HS-27A (cell line): ENCODE data around the gene NCKAP5L.
"Not testable (repeated sequence)": the region's sequence is repeated elsewhere in the genome, so short reads cannot be mapped to it uniquely, and the experiment has no call there.

Experiments used
- DNase-seq: peaks from one replicate; pipeline ENCODE4 v3.0.0-alpha.2; 2012; ENCODE audit warnings: low read depth, missing footprints

Gene NCKAP5L

DNA sequence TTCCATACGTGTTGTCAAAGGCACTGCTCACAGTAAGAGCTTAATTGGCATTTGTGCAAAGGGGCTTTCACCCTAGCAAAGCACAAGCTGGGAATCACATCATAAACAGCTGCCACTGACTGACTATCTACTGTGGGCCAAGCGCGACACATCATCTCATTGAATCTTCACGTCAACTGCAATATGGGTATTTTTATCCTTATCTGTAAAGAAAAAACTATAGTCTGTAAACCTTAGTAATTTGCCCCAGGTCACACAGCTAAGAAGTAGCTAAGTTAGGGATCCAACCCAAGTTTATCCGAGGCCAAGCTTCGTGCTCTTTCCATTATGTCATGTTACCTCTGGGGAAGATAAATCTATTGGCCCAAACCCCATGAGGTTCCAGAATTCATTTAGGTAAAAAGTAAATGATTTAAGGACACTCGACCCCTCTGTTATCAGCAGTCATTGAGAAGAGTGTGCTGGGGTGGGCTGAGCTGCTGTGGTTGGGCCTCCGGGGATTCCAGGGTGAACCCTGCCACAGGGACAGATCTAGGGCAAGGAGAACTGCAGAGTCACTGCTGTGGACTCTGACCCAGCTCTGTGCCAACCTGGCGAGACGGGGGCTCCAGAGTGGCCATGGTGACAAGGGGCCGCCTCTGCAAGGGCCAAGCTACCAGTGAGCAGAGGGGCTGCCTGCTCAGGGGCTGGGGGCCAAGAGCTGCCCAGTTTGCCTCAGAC, 27.6 kb downstream of the NCKAP5L start:
- DNase-seq = no peak

DNA sequence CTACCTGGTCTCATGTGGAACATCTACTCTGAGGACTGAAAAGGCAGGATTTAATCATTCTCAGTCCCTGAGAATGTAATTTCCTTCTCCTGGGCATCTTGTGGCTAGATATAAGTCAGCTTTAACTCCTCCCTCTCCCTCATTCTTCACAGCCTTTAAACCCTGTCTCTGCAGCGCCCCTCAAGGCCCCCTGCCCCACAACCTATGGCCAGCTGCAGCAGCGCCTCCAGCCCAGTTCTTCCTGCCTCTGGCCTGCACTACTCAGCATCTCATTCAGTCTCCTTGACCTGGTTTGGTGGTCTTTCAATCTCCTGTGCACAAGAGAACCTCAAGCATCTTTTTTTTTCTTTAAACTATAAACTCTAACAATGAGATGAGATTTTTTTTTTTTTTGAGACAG, 29.3 kb downstream of the NCKAP5L start:
- DNase-seq = no peak

- DNase-seq = no peak
Measured at GRCh38 chr12:49798248-49798647, 30.0 kb downstream of the NCKAP5L start.

DNA sequence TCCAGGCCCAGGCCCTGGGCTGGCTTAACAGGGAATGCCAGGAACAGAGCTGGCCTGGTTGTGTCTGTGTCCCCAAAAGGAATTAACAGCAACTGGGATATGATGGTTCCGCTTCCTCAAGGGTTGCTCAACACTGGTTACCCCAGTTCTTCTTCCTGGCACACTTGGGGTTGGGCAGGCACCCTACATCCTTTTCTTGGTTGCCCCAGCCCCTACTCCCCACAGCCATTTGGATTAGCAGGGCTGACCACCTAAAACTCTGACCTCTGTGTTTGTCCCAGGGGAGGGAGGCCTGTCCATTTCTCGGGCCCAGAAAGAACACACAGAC, 30.8 kb downstream of the NCKAP5L start:
- no peak for DNase-seq

DNA sequence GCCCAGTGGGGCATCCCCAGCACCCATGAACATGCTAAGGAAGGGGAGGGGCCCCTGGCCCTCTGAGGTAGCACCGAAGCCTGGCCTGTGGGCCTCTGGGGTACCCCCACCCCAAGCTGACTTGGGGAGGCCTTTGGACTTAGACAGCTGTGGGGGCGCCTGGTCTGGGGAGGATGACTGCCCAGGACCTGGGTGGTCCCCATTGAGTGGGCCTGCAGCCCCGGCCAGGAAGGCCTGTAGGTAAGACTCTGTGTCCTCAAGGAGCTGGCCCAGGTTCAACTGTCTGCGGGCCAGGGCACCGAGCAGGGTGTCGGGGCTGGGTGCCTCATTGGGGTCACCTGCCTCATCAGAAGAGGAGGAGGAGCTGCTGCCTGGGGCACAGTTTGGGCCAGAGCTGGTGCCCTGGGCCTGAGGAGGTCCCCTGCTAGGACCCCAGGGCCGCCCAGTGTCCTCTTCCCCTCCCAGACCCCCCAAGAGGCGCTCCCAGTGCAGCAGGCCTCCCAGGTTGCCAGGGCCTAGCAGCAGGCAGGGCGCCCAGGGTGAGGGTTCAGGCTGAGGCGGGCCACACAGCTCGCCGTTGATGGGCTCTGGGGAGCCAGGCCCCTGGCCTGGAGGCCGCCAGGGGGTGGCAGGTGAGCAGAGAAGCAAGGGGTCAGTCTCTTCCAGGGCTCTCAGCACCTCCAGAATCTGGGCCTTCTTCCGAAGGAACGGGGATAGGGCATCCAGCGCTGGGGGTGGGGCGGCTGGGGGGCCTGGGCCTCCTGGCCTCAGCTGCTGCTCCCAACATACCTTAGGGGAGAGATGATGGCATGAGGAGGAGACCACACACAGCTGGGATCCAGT, 31.4 kb downstream of the NCKAP5L start:
- DNase-seq = no peak

- no peak for DNase-seq
Measured at GRCh38 chr12:49796155-49796554, 32.1 kb downstream of the NCKAP5L start.

GRCh38 chr12:49795654-49796105, 32.5 kb downstream of the NCKAP5L start:
- no peak for DNase-seq

DNA sequence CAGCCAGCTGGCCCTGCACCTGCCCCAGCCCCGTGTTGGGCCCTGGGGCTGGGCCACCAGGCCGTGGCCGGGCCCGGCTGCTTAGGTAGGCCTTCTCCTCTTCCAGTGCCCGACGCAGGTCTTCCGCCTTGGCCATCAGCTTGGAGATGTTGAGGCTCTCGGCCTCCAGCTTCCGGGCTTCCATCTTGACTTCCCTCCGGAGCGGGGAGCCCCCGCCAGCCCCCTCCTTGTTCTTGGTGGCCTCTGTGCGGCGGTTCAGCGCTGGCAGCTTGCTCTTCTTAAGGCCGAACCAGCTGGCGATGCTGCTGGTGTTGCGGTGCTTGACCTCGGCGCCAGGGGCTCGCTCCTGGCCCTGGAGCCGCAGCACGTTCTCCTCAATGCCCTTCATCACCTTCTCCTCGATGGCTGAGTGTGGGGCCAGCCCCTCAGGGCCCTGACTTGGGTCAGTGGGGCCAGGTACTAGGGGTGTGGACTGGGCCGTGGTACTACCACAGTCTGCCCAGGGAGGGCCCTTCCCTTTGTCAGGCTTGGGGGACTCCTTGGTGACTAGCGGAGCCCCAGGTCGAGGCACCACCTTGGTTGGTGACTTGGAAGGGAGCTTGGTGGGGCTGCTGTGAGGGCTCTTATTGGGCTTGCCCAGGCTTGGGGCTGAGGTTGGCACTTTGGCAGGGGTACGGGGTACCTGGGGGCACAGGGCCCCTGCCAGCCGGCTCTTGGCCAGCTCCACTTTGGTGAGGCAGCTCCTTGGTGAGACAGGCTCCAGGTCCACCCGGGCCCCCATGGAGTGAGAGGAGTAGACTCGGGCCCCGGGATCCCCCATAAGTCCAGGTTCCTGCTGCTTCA, 33.2 kb downstream of the NCKAP5L start:
- no peak for DNase-seq

DNA sequence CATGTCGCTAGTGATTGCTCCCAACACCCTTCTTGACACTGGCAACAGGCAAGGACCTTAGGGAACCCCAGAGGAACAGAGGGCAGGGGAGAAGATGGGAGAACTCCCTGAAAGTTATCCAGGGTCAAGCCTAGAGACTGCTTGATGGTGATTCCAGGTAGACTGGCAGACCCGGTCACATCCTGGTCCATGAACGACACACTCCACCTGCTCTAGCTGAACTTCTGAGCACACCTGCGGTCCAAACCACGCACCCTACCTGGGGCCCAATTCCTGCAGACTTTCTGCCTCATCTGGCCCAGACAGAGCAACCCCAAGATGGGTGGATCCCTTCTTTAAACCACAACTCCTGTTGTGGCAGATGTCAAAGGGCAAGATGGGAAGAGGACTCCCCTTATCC, 34.2 kb downstream of the NCKAP5L start:
- no peak for DNase-seq

DNA sequence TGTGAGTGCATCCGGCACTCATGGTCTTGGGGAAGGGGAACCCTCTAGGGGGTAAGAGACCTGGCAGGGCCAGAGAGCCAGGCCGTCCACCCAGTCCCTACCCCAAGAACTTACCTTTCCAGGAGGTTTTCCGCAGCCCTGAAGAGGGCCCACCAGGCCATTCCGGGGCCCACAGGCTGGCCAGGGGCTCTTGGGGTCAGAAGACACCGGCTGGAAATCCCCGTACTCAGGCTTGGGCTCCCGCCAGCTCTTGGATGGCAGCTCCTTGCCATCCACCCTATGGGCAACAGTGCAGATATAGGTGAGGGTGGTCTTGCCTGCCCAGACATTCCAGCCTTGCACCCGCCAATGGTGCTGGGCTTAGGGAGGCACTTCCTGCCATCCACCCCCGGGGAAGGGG, 34.6 kb downstream of the NCKAP5L start:
- DNase-seq = no peak

DNA sequence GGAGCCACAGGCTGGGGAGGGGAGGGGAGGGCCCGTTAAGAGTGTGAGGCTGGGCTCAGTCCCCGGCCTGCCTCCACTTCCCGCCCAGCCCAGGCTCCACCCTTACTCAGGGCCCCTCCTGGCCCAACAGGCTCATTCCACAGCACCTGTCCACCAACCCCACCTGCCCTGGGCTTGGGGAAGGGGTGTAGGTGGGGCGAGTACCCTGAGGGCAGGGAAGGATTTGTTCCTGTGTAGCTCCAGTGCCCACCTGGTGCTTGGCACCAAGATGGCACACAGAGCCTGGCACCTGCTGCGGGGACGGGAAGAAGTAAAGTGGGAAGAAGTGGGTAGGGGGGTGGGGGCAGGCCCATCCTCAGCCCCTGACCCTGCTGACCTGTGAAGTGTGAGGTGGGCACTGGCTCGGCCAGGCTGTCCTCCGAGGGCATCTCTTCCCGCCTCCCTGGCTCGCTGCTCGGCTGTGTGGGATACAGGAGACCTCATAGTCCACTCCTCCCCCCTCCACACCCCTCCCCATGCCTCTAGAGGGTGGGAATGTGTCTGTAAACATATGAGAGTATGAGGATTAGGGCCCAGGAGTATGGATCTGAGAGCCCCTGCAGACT, 35.1 kb downstream of the NCKAP5L start:
- DNase-seq = no peak

GRCh38 chr12:49792181-49792970, 35.8 kb downstream of the NCKAP5L start:
- no peak for DNase-seq

DNA sequence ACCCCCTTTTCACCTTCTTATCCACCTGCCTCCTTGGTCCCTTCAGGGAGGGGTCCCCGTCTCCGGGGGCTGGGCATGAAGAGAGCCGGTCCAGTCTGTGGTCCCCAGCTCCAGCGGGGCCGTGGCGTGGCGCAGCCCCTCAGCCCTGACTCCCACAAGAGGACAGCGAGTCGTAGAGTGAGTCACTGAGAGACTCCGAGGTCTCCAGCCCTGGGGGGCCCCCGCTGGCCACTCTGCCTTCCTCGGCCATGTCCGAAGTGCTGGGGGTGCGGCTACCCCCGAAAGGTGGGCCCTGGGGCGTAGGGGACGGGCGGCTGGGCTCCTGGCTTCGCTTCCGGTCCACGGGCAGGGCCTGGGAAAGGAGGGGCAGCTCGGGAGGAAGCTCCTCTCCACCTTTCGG, 36.5 kb downstream of the NCKAP5L start:
- DNase-seq = no peak

DNA sequence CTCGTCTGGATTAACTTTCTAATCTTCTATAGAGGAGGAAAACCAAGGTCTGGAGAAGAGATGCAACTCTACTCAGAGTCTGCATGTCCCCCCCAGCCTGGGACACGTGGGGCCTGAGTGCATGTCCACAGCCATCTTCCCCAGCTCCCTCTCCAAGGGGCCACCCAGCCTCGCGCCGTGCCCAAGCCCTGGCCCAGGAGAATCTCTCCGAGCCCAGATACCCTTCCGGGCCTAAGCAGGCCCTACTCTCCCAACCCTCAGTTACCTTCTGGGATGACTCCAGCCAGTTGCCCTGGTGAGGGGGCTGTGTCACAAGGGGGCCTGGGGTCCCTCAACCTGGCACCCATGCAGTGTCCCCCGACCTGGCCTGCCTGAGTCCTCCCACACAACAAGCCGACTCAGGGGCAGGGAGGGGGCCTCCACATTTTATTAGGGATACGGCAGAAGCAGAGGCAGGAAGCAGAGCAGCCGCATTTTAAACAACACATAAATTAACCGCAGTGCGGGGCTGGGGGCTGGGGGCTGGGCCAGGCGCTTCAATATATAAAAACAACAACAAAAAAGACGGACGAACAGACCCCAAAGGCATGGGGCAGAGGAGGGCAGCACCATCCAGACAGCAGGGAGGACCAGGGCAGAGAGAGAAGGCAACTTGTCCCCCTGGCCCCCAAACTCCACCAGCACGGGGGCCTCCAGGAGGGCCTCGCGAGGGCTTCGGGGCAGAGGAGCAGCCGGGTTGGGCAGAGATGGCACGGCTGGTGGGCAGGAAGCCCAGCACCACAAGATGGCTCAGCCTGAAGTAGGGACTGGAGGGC, 37.3 kb downstream of the NCKAP5L start:
- DNase-seq = no peak

DNA sequence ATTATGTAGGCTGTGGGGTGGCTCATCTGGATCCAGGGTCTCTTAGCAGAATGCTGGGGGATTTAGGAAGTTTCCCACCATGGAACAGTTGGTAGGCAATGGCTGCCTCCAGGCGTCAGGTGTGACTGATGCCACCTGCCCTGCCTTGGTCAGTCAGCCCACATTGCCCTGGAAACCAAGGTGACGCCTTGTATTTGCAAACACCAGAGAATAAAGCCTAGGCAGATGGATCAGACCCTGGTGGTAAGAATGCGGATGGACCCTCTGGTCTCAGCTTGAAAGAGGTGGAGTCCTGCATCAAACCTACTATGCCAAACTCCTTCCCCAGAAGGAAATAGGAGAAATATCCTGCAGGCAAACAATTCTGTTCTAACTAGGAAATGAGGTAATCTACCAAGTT, 38.2 kb downstream of the NCKAP5L start:
- no peak for DNase-seq

DNA sequence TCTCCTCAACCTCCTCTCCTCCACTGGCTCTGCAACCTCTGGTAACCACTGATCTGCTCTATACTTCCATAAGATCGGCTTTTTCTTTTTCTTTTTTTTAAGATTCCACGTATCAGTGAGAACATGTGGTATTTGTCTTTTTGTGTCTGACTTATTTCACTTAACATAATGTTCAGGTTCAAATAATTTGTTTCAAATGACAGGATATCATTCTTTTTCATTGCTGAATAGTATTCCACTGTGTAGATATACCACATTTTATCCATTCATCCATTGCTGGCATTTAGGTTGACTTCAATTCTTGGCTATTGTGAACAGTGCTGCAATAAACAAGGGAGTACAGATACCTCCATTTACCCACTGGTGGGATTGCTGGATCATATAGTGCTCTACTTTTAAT, 40.5 kb downstream of the NCKAP5L start:
- DNase-seq = no peak

- no peak for DNase-seq
Measured at GRCh38 chr12:49784756-49785409, 43.3 kb downstream of the NCKAP5L start.

DNA sequence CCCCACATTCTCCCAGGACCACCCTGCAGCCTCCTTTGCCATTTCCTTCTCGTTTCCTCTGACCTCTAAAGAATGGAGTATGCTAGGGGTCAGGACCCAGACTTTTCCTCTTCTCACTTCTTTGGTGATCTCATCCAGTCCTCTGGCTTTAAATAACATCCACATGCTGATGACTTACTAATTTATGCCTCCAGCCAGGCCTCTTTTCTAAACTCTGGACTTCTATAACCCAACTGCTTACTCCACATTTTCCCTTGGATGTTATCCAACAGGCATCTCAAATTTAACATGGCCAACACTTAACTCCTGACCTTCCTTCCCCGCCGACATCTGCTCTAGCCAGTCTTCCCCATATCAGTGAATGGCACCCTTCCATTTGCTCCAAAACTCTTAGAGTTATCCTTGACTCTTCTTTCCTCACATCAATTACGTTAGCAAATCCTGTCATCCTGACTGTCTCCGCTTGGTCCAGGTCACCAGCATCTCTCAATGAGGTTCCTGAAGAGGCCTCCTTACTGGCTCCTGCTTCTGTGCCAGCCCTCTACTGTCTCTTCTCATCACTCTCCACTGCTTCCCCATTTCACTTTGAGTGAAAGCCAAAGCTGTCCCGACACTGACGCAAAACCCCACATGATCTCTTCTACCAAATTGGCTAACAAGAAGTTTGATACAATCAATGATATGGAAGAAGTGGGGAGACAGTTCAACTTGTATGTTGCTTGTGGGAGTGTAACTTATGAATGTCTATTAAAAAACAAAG, 44.1 kb downstream of the NCKAP5L start:
- no peak for DNase-seq

DNA sequence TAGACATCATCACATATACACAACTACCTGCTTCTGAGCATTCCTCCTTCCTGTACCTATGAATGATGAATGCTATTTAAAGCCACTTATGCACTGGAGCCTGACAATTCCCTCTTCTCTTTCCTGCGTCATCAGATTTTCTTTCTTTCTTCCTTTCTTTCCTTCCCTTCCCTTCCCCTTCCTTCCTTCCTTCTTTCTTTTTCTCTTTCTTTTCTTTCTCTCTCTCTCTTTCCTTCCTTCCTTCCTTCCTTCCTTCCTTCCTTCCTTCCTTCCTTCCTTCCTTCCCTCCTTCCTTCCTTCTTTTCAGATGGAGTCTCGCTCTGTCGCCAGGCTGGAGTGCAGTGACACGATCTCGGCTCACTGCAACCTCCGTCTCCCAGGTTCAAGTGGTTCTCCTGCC, 47.3 kb downstream of the NCKAP5L start:
- not testable (repeated sequence) for DNase-seq
